ENCODE data around the gene PARD3. TPM values are rescaled to one million over a fixed set of nuclear protein-coding genes. Genes with fewer than 3 reads are reported as not detected.

Gene PARD3
- total RNA-seq, 3 donors from 2014 or later, result 39.5 to 87.9 (median 47.0) TPM

- no peak for DNase-seq
Observed at GRCh38 chr10:34606890-34607289, 208.2 kb downstream of the PARD3 start.

GRCh38 chr10:34602478-34602877, 212.6 kb downstream of the PARD3 start:
- H3K36me3 ChIP-seq (ENCODE audit: low read depth), result no peaks in the 10 kb centered on the region
- TF ChIP-seq, protein P1, sequence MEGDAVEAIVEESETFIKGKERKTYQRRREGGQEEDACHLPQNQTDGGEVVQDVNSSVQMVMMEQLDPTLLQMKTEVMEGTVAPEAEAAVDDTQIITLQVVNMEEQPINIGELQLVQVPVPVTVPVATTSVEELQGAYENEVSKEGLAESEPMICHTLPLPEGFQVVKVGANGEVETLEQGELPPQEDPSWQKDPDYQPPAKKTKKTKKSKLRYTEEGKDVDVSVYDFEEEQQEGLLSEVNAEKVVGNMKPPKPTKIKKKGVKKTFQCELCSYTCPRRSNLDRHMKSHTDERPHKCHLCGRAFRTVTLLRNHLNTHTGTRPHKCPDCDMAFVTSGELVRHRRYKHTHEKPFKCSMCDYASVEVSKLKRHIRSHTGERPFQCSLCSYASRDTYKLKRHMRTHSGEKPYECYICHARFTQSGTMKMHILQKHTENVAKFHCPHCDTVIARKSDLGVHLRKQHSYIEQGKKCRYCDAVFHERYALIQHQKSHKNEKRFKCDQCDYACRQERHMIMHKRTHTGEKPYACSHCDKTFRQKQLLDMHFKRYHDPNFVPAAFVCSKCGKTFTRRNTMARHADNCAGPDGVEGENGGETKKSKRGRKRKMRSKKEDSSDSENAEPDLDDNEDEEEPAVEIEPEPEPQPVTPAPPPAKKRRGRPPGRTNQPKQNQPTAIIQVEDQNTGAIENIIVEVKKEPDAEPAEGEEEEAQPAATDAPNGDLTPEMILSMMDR (IDR thresholded peaks at IDR 0.05), result no peak
- H3K9me3 ChIP-seq, result no peaks in the 10 kb centered on the region
- intact Hi-C loops (cut with DNase I, micrococcal nuclease), result no loop called here
- no peak for DNase-seq
- H3K4me3 ChIP-seq, result no peak overlapping the region
- H3K4me1 ChIP-seq (ENCODE audit: low read depth), result no peaks in the 10 kb centered on the region
- no peak for ATAC-seq

More at GRCh38 chr10:34606890-34607289, 208.2 kb downstream of the PARD3 start:
- Histone ChIP-seq H3K4me3 (no peak overlapping the region), H3K36me3 (ENCODE audit: low read depth) (no peaks in the 10 kb centered on the region), H3K9me3 (no peaks in the 10 kb centered on the region), H3K4me1 (ENCODE audit: low read depth) (no peaks in the 10 kb centered on the region)
- TF ChIP-seq, protein P1 (IDR thresholded peaks at IDR 0.05), result no peak
- intact Hi-C loops (cut with DNase I, micrococcal nuclease), result no loop called here
- no peak for ATAC-seq

DNA sequence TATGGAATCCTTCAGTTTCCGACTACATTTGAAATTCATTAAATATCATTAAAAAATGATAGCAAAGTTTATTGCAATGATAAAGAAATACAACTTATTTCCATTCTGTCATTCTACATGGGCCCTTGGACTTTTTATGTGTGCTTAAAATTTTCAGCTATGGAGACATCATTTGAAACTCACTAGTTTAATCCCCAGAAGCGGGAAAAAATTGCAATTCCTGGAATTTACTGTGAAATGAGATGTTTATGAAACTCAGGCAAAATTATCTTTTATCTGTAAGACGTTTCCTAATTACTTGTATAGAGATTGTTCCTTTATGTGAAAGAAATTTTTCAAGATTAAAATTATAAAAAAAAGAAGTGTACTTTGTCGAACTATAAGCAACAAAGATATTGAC, 213.4 kb downstream of the PARD3 start:
- intact Hi-C loops (cut with DNase I, micrococcal nuclease), result no loop called here

DNA sequence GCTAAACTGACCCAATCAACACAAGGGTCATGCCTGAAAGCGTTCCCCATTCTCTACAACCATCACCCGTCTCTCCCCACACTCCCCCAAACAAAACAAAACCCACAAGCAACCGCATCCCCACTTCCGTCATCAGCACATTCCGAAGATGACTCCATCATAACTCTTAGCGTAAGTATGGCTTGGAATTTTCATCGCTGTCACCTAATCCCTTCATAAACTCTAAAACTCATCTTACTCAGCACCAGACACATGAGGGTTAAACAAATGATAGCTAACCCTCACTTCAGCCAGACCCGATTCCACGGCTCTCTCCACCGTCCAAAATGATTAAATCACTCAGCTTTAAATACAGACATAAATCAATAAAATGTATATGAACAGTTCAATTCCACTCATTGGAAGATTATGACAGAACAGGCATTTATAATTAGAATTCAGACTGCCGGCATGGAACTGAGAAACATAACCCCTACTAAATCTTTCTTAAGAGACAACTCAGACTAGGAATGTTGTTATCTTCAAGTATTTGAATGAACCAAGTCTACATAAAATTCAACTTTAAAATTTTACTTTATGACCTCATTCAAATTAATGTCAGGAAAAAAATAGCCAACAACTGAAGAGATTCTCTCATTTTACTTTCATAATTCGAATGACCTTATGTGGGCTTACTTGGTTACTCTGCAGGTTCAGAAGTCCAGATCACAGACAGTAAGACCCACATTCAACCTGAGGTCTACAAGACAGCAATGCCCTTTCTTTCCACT, 215.9 kb downstream of the PARD3 start:
- TF ChIP-seq, protein P1 (IDR thresholded peaks at IDR 0.05), result no peak
- Histone ChIP-seq H3K9me3 (no peaks in the 10 kb centered on the region), H3K36me3 (ENCODE audit: low read depth) (no peaks in the 10 kb centered on the region), H3K4me1 (ENCODE audit: low read depth) (no peaks in the 10 kb centered on the region), H3K4me3 (no peak overlapping the region)
- DNase-seq, result no peak
- no peak for ATAC-seq
- intact Hi-C loops (cut with DNase I, micrococcal nuclease), result no loop called here

More for the DNA sequence above, 213.4 kb downstream of the PARD3 start:
- no peaks in the 10 kb centered on the region for H3K4me1 ChIP-seq (ENCODE audit: low read depth)
- no peaks in the 10 kb centered on the region for H3K36me3 ChIP-seq (ENCODE audit: low read depth)
- H3K9me3 ChIP-seq, result no peaks in the 10 kb centered on the region
- H3K4me3 ChIP-seq, result no peak overlapping the region
- ATAC-seq, result no peak
- TF ChIP-seq, protein P1 (IDR thresholded peaks at IDR 0.05), result no peak
- no peak for DNase-seq

DNA sequence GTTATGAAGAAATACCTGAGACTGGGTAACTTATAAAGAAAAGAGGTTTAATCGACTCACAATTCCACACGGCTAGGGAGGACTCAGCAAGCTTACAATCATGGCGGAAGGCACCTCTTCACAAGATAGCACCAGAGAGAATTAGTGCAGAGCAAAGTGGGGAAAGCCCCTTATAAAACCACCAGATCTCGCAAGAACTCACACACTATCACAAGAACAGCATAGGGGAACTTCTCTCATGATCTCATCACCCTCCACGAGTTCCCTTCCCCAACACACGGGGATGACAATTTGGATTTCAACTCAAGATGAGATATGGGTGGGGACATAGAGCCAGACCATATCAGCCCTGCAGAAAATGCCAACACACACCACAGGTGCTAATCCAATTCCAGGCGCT, 218.7 kb downstream of the PARD3 start:
- no peak for ATAC-seq
- TF ChIP-seq, protein P1 (IDR thresholded peaks at IDR 0.05), result no peak

More for the DNA sequence above, 218.7 kb downstream of the PARD3 start:
- DNase-seq, result no peak
- intact Hi-C loops (cut with DNase I, micrococcal nuclease), result no loop called here
- Histone ChIP-seq H3K4me3 (no peak overlapping the region), H3K36me3 (ENCODE audit: low read depth) (no peaks in the 10 kb centered on the region), H3K9me3 (no peaks in the 10 kb centered on the region), H3K4me1 (ENCODE audit: low read depth) (no peaks in the 10 kb centered on the region)
